ENCODE results near the gene NUMBL.

DNA sequence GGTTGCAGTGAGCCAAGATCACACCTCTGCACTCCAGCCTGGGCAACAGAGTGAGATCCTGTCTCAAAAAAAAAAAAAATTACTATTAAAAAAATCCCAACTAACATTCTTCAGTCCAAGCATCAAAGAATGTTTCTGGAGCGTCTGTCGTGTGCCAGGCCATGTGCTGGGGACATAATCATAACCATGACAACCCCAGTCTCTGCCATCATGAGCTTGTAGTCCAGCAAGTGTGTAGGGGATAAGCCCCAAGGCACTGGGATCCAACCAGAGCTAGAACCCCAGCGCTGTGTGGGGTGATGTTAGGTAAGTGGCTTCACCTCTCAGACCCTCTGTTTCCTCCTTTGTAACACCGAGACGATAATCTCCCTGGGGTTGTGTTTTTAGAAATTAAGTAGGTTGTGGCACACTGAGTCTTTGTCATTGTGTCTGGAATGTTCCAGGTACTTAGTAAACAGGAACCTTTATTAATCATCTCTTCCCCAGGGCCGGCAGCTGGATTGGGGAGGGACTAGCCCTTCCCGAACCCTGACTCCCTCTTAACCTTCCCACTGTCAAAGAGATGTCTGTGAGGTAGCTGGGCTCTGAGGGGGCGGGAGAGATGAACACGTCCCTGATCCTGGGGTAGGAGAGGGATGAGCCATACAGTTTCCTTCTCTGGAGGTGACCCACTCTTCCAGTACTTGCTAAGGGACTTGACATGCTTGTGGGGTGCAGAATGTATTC, 31.6 kb upstream of the NUMBL start:
- TF ChIP-seq, protein P1, sequence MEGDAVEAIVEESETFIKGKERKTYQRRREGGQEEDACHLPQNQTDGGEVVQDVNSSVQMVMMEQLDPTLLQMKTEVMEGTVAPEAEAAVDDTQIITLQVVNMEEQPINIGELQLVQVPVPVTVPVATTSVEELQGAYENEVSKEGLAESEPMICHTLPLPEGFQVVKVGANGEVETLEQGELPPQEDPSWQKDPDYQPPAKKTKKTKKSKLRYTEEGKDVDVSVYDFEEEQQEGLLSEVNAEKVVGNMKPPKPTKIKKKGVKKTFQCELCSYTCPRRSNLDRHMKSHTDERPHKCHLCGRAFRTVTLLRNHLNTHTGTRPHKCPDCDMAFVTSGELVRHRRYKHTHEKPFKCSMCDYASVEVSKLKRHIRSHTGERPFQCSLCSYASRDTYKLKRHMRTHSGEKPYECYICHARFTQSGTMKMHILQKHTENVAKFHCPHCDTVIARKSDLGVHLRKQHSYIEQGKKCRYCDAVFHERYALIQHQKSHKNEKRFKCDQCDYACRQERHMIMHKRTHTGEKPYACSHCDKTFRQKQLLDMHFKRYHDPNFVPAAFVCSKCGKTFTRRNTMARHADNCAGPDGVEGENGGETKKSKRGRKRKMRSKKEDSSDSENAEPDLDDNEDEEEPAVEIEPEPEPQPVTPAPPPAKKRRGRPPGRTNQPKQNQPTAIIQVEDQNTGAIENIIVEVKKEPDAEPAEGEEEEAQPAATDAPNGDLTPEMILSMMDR (conservative IDR thresholded peaks at IDR 0.05; ENCODE audit: low read depth, low read length), result no peak
- no peak for TF ChIP-seq EZH2 (IDR thresholded peaks at IDR 0.05; ENCODE audit: low read length, unreplicated experiment)

Measured in PC-3 (cell line).